ENCODE data around the gene CD40LG.

DNA sequence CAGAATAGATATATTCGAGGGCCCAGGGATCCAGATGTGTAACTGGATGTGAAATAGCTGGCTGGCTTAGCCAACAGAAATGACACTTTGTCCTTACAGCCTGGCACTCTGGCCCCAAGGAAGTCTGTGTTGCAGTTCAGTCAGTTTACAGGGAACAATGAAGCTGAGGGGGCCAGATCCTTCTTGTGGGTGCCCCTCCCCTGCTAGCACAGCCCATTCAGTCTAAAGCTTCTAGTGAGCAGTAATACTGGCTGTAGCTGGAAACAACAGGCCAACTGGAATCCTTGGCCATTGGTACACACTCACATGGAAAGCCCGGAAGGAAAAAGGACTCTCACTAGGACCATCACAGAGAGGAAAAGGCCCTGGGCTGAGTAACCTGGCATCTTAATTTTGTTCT is 22.7 kb upstream of the CD40LG start:
- TF ChIP-seq, protein P1, sequence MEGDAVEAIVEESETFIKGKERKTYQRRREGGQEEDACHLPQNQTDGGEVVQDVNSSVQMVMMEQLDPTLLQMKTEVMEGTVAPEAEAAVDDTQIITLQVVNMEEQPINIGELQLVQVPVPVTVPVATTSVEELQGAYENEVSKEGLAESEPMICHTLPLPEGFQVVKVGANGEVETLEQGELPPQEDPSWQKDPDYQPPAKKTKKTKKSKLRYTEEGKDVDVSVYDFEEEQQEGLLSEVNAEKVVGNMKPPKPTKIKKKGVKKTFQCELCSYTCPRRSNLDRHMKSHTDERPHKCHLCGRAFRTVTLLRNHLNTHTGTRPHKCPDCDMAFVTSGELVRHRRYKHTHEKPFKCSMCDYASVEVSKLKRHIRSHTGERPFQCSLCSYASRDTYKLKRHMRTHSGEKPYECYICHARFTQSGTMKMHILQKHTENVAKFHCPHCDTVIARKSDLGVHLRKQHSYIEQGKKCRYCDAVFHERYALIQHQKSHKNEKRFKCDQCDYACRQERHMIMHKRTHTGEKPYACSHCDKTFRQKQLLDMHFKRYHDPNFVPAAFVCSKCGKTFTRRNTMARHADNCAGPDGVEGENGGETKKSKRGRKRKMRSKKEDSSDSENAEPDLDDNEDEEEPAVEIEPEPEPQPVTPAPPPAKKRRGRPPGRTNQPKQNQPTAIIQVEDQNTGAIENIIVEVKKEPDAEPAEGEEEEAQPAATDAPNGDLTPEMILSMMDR (IDR thresholded peaks at IDR 0.05; ENCODE audit: poor library complexity, severe bottlenecking) = no peak
- TF ChIP-seq RAD21 (conservative IDR thresholded peaks at IDR 0.05) (no peak), POLR2AphosphoS5 (IDR thresholded peaks at IDR 0.05) (no peak), SMC3 (conservative IDR thresholded peaks at IDR 0.05; ENCODE audit: poor library complexity) (no peak), TAF1 (IDR thresholded peaks at IDR 0.05; ENCODE audit: low read depth) (no peak)
